Skin of body (tissue), 2 donors: ENCODE results near the gene PIK3R4. TPM values are rescaled to one million over a fixed set of nuclear protein-coding genes. Genes with fewer than 3 reads are reported as not detected.

Source experiments
- DNase-seq: peaks from one replicate; lab custom pipeline; 2025; lab: John Stamatoyannopoulos, UW
- total RNA-seq: library from RNA; depleted of rRNA; stranded (reverse); fragments of >200 nt; gene quantifications from one replicate; pipeline ENCODE4 v1.2.3, GENCODE V29; 2014

Gene PIK3R4
- total RNA-seq, 1 donor from 2014 or later = 30.2 TPM

GRCh38 chr3:130688697-130689470 is 57.7 kb downstream of the PIK3R4 start:
- DNase-seq = no peak

GRCh38 chr3:130688015-130688688 is 58.5 kb downstream of the PIK3R4 start:
- no peak for DNase-seq

GRCh38 chr3:130687327-130687726 is 59.3 kb downstream of the PIK3R4 start:
- DNase-seq = no peak

GRCh38 chr3:130686833-130687232 is 59.8 kb downstream of the PIK3R4 start:
- no peak for DNase-seq

GRCh38 chr3:130682131-130682530 is 64.5 kb downstream of the PIK3R4 start:
- peak; percentile 51 for DNase-seq

- DNase-seq = no peak
Observed at GRCh38 chr3:130679218-130679617, 67.4 kb downstream of the PIK3R4 start.

- DNase-seq = no peak
Observed at GRCh38 chr3:130677343-130677742, 69.3 kb downstream of the PIK3R4 start.

- DNase-seq = no peak
Observed at GRCh38 chr3:130671545-130672312, 74.9 kb downstream of the PIK3R4 start.

GRCh38 chr3:130669740-130670139 is 76.9 kb downstream of the PIK3R4 start:
- DNase-seq = no peak

GRCh38 chr3:130663092-130663491 is 83.5 kb downstream of the PIK3R4 start:
- no peak for DNase-seq

GRCh38 chr3:130662501-130662996 is 84.1 kb downstream of the PIK3R4 start:
- DNase-seq = peak; percentile 79

GRCh38 chr3:130661140-130661891 is 85.3 kb downstream of the PIK3R4 start:
- DNase-seq = peak; percentile 92

- DNase-seq = peak; percentile 98
Observed at GRCh38 chr3:130659911-130660310, 86.7 kb downstream of the PIK3R4 start.

GRCh38 chr3:130658678-130659077 is 88.0 kb downstream of the PIK3R4 start:
- DNase-seq = peak; percentile 89

- no peak for DNase-seq
Observed at GRCh38 chr3:130656627-130657026, 90.0 kb downstream of the PIK3R4 start.

- DNase-seq = no peak
Observed at GRCh38 chr3:130654921-130655320, 91.7 kb downstream of the PIK3R4 start.

GRCh38 chr3:130654091-130654490 is 92.5 kb downstream of the PIK3R4 start:
- no peak for DNase-seq

- no peak for DNase-seq
Observed at GRCh38 chr3:130649061-130649654, 97.5 kb downstream of the PIK3R4 start.

GRCh38 chr3:130648293-130648692 is 98.3 kb downstream of the PIK3R4 start:
- no peak for DNase-seq

- DNase-seq = no peak
Observed at GRCh38 chr3:130645261-130645660, 101.4 kb downstream of the PIK3R4 start.
